Measurements from ENCODE around the gene HYOU1. TPM values are rescaled to one million over a fixed set of nuclear protein-coding genes. Genes with fewer than 3 reads are reported as not detected.
A peak's percentile ranks its signal among the peaks of the same experiment; 100 is the strongest.

HYOU1 gene
- total RNA-seq, 4 donors from 2014 or later, result 43.5 to 94.4 (median 63.7) TPM

GRCh38 chr11:119000906-119001305, 56.1 kb downstream of the HYOU1 start:
- no peak for ATAC-seq (ENCODE audit: low FRiP score)
- no peak for DNase-seq (ENCODE audit: low spot score)
- no peak for TF ChIP-seq CTCF (IDR thresholded peaks at IDR 0.05)

- TF ChIP-seq CTCF (IDR thresholded peaks at IDR 0.05), result no peak
- ATAC-seq (ENCODE audit: low FRiP score) (peak; percentile 64), DNase-seq (ENCODE audit: low spot score) (peak; percentile 39)
Observed at GRCh38 chr11:118998822-118999221, 58.2 kb downstream of the HYOU1 start.

- DNase-seq (ENCODE audit: low spot score) (no peak), ATAC-seq (ENCODE audit: low FRiP score) (peak; percentile 13)
- no peak for TF ChIP-seq CTCF (IDR thresholded peaks at IDR 0.05)
Observed at GRCh38 chr11:118998388-118998717, 58.7 kb downstream of the HYOU1 start.

GRCh38 chr11:118997627-118998387, 59.2 kb downstream of the HYOU1 start, which contains the start of gene CENATAC:
Gene CENATAC, plus strand, starts transcription at chr11:118998138. Its CDS starts 60 bp downstream, at chr11:118998198.
- no peak for TF ChIP-seq CTCF (IDR thresholded peaks at IDR 0.05)
- ATAC-seq (ENCODE audit: low FRiP score) (peak; percentile 96), DNase-seq (ENCODE audit: low spot score) (peak; percentile 87)

GRCh38 chr11:118996926-118997626, 59.9 kb downstream of the HYOU1 start:
- no peak for DNase-seq (ENCODE audit: low spot score)
- peak; percentile 4 for ATAC-seq (ENCODE audit: low FRiP score)
- no peak for TF ChIP-seq CTCF (IDR thresholded peaks at IDR 0.05)

Small RNAs within 50 kb of the gene (small RNA-seq; reads per million reads assigned to genes)
- gene AP003392.2 (not detected), gene RF00017 (not detected), gene RF00019 (not detected)

Other genes starting within 250 kb of the HYOU1 start
- under 1 TPM in 2 of 4 donors, not detected in 2; 0.09 to 0.12 TPM for gene CXCR5, start 173.3 kb downstream of the HYOU1 start, total RNA-seq
- 10 to 100 TPM; 13.5 to 24.0 (median 17.3) TPM for gene BCL9L, start 131.3 kb downstream of the HYOU1 start, total RNA-seq
- gene UPK2, start 100.9 kb downstream of the HYOU1 start, total RNA-seq, result not detected
- gene FOXR1, start 85.4 kb downstream of the HYOU1 start, total RNA-seq, result not detected
- 10 to 100 TPM; 36.9 to 66.9 (median 50.9) TPM for gene CENATAC, start 59.1 kb downstream of the HYOU1 start, total RNA-seq
- gene RPS25, start 38.9 kb downstream of the HYOU1 start, total RNA-seq, result 1,000 to 10,000 TPM; 1,426 to 2,619 (median 2,025) TPM
- 10 to 100 TPM; 43.2 to 61.7 (median 51.4) TPM for gene TRAPPC4, start 38.4 kb downstream of the HYOU1 start, total RNA-seq
- 10 to 100 TPM; 11.6 to 18.4 (median 14.0) TPM for gene SLC37A4, start 26.3 kb downstream of the HYOU1 start, total RNA-seq
- 10 to 100 TPM; 31.5 to 39.2 (median 32.7) TPM for gene VPS11, start 10.6 kb upstream of the HYOU1 start, total RNA-seq
- 10 to 100 TPM in 1 of 4 donors, 1 to 10 TPM in 3; 7.2 to 11.7 (median 8.5) TPM for gene HMBS, start 27.7 kb upstream of the HYOU1 start, total RNA-seq
- 10 to 100 TPM; 23.0 to 34.0 (median 28.5) TPM for gene DPAGT1, start 44.6 kb upstream of the HYOU1 start, total RNA-seq
- gene C2CD2L, start 50.1 kb upstream of the HYOU1 start, total RNA-seq, result 10 to 100 TPM in 1 of 4 donors, 1 to 10 TPM in 3; 8.2 to 10.7 (median 9.0) TPM
- gene HINFP, start 64.4 kb upstream of the HYOU1 start, total RNA-seq, result 10 to 100 TPM; 10.2 to 31.0 (median 24.4) TPM
- under 1 TPM in 2 of 4 donors, not detected in 2; 0.09 to 0.32 TPM for gene ABCG4, start 91.8 kb upstream of the HYOU1 start, total RNA-seq
- 10 to 100 TPM in 3 of 4 donors, 1 to 10 TPM in 1; 7.9 to 26.0 (median 14.7) TPM for gene NLRX1, start 111.5 kb upstream of the HYOU1 start, total RNA-seq
- gene NHERF4, start 128.3 kb upstream of the HYOU1 start, total RNA-seq, result 10 to 100 TPM in 1 of 4 donors, 1 to 10 TPM in 2, not detected in 1; 1.3 to 11.7 (median 1.4) TPM
- 10 to 100 TPM; 12.9 to 26.6 (median 20.9) TPM for gene CBL, start 149.1 kb upstream of the HYOU1 start, total RNA-seq